Lung (tissue), 12 donors: ENCODE results near the gene PJA1. TPM values are rescaled to one million over a fixed set of nuclear protein-coding genes. Genes with fewer than 3 reads are reported as not detected.

Experiments
- ATAC-seq: fragments of 200-7000 bp; cut with Tn5 transposase; one replicate; pipeline ENCODE4 v1.9.1; 2020; ENCODE audit warnings: moderate number of reproducible peaks; ENCODE audit not compliant: insufficient read depth, low FRiP score
- DNase-seq, 3 donors: peaks; one replicate each; pipeline ENCODE4 v3.0.0-alpha.2; 2013 to 2017
- H3K27ac ChIP-seq, 2 donors: one replicate each; pipeline ENCODE4 v1.5.1; 2013; ENCODE audit warnings: mild to moderate bottlenecking in 2 of 2, moderate library complexity in 2 of 2, control low read depth in 1 of 2, inconsistent platforms in 1 of 2, low read depth in 1 of 2, low read length in 1 of 2
- H3K27me3 ChIP-seq, 3 donors: one replicate each; pipeline ENCODE4 v1.5.1; 2013; ENCODE audit warnings: low read length in 2 of 3; ENCODE audit not compliant: control insufficient read depth in 3 of 3, insufficient read depth in 3 of 3
- H3K36me3 ChIP-seq, 4 donors: one replicate each; pipeline ENCODE4 v1.5.1; 2013; ENCODE audit warnings: low read length in 4 of 4, mild to moderate bottlenecking in 1 of 4, moderate library complexity in 1 of 4; ENCODE audit not compliant: control insufficient read depth in 4 of 4, insufficient read depth in 4 of 4
- H3K4me1 ChIP-seq, 5 donors: one replicate each; pipeline ENCODE4 v1.5.1; 2013; ENCODE audit warnings: low read length in 5 of 5, mild to moderate bottlenecking in 2 of 5, moderate library complexity in 1 of 5; ENCODE audit not compliant: control insufficient read depth in 5 of 5, insufficient read depth in 5 of 5
- H3K4me3 ChIP-seq: one replicate; pipeline ENCODE4 v1.5.1; 2013; ENCODE audit warnings: mild to moderate bottlenecking, control low read depth, moderate library complexity
- H3K9ac ChIP-seq, 2 donors: one replicate each; pipeline ENCODE4 v1.5.1; 2013; ENCODE audit warnings: low read length in 2 of 2, control low read depth in 1 of 2; ENCODE audit not compliant: insufficient read depth in 1 of 2
- H3K9me3 ChIP-seq, 4 donors: one replicate each; pipeline ENCODE4 v1.5.1; 2013; ENCODE audit warnings: low read length in 3 of 4, mild to moderate bottlenecking in 1 of 4, moderate library complexity in 1 of 4; ENCODE audit not compliant: control insufficient read depth in 4 of 4, insufficient read depth in 3 of 4
- CTCF ChIP-seq: IDR thresholded peaks from 2 replicates; pipeline ENCODE4 v1.5.1; 2012; ENCODE audit warnings: mild to moderate bottlenecking; ENCODE audit errors: control extremely low read depth, extremely low read depth
- WGBS, 2 donors: extraction: QIAGEN DNeasy Blood & Tissue Kit; methylation state at CpG; one replicate each; pipeline ENCODE4 v1.1.7; 2013; 5-methylcytosine and 5-hydroxymethylcytosine counted together
- polyA plus RNA-seq, 2 donors: library from polyadenylated mRNA; stranded (reverse); fragments of 200-250 nt; gene quantifications; one replicate each; pipeline ENCODE4 v1.2.1, GENCODE V29; 2013
- total RNA-seq, 2 donors: library from RNA; depleted of rRNA in 1 of 2; stranded (reverse); fragments of >200 nt in 1 of 2; gene quantifications; one replicate each; pipeline ENCODE4 v1.2.1, GENCODE V29; 2014 to 2021
- donor health status: control.
- donor health status: control.
- donor health status: Bipolar disorder and iron deficiency.
- donor health status: healthy.
- donor health status: DM: yes; HTN: yes; CAD: no.

PJA1 gene
- total and polyA plus RNA-seq, 4 donors = 4.5 to 28.3 (median 15.2) TPM

GRCh38 chrX:69161371-69161770 lies 3.9 kb downstream of the PJA1 start:
- H3K9ac ChIP-seq = no peak overlapping the region
- H3K4me3 ChIP-seq = no peak overlapping the region
- peaks cover 0 to 6% (median 2%) of the 10 kb centered on the region in 4 donors for H3K36me3 ChIP-seq
- no peak for ATAC-seq
- peaks cover 0 to 17% (median 3%) of the 10 kb centered on the region in 5 donors for H3K4me1 ChIP-seq
- peaks cover 0 to 2% (median 0%) of the 10 kb centered on the region in 4 donors for H3K9me3 ChIP-seq
- 90 to 94% methylated on average over 10 of the region's 10 CpGs for WGBS, 2 donors
- DNase-seq = no peak
- H3K27ac ChIP-seq = no peak overlapping the region
- peaks cover 0 to 10% (median 2%) of the 10 kb centered on the region in 3 donors for H3K27me3 ChIP-seq
- TF ChIP-seq CTCF = no peak

DNA sequence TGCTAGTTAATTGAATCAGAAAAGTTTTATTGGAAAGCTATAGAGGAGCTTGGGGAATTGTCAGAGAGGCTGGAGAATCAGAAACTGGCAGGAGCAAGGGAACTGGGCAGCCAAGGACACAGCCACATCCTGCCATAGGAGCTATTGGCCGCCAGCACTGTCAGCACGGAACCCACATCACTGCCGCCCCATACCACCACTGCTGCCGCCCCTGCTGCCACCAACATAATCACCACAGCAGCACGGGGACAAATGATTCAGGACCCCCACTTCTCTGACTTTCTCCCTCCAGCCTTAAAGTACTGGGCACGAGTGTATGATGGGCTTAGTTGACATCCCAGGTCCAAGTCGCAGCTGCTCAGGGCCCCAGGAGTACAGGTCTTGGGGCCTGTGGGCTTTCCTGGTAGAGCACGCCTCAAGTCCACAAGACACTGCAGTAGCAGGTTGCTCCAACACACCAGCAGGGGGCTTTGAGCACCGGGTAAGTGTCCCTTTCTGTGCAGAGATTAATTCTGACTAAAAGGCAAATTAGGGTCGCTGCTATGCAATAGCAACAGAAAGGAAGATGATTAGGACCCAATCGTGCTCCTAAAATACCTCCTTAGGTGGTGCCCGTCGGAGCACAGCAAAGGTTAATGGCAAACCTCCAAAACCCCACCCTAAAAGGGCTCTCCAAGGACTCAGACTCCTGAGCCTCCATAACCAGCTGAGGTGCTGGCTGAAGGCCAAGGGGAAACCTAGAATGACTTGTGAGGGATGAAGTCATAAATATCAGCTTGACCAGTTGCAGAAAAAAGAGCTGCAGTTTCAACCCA lies 6.9 kb downstream of the PJA1 start:
- Histone ChIP-seq H3K4me3 (no peak overlapping the region), H3K4me1 (peaks cover 0 to 28% (median 7%) of the 10 kb centered on the region in 5 donors), H3K36me3 (peaks cover 0 to 4% (median 1%) of the 10 kb centered on the region in 4 donors), H3K27me3 (peaks cover 2 to 13% (median 2%) of the 10 kb centered on the region in 3 donors), H3K9me3 (no peaks in the 10 kb centered on the region), H3K9ac (no peak overlapping the region), H3K27ac (peak overlapping the region in 1 of 2 donors; percentile 38)
- no peak for TF ChIP-seq CTCF
- 44 to 46% methylated on average over 12 to 13 of the region's 13 CpGs for WGBS, 2 donors
- DNase-seq (peak; percentile 76 to 83 (median 83)), ATAC-seq (peak; percentile 41)

GRCh38 chrX:69156638-69157037 lies 8.6 kb downstream of the PJA1 start:
- Histone ChIP-seq H3K4me3 (no peak overlapping the region), H3K4me1 (peaks cover 0 to 35% (median 4%) of the 10 kb centered on the region in 5 donors), H3K36me3 (peaks cover 0 to 3% (median 0%) of the 10 kb centered on the region in 4 donors), H3K9ac (no peak overlapping the region), H3K27me3 (peaks cover 2 to 9% (median 2%) of the 10 kb centered on the region in 3 donors), H3K27ac (no peak overlapping the region), H3K9me3 (no peaks in the 10 kb centered on the region)
- TF ChIP-seq CTCF = no peak
- WGBS, 2 donors = 78 to 90% methylated on average over 5 of the region's 5 CpGs
- DNase-seq (no peak), ATAC-seq (no peak)
